Lower lobe of right lung (tissue), 2 donors: ENCODE results near the gene PHACTR3. TPM values are rescaled to one million over a fixed set of nuclear protein-coding genes. Genes with fewer than 3 reads are reported as not detected.

Source experiments
- ATAC-seq, 2 donors: fragments of 200-7000 bp; cut with Tn5 transposase; one replicate each; pipeline ENCODE4 v1.9.1; 2020 to 2022; ENCODE audit warnings: mild to moderate bottlenecking in 2 of 2, moderate library complexity in 2 of 2
- DNase-seq: peaks from one replicate; pipeline ENCODE4 v3.0.0-alpha.2; 2020
- H3K27ac ChIP-seq: fragments of 200-600 bp; one replicate; pipeline ENCODE4 v1.8.0; 2022
- H3K27me3 ChIP-seq: fragments of 200-600 bp; one replicate; pipeline ENCODE4 v1.8.0; 2022; ENCODE audit warnings: low read depth
- H3K36me3 ChIP-seq: fragments of 200-600 bp; one replicate; pipeline ENCODE4 v1.8.0; 2022; ENCODE audit warnings: mild to moderate bottlenecking
- H3K4me1 ChIP-seq: fragments of 200-600 bp; one replicate; pipeline ENCODE4 v1.8.0; 2022
- H3K4me3 ChIP-seq: fragments of 200-600 bp; one replicate; pipeline ENCODE4 v1.8.0; 2022; ENCODE audit warnings: mild to moderate bottlenecking
- H3K9me3 ChIP-seq: fragments of 200-600 bp; one replicate; pipeline ENCODE4 v1.8.0; 2022
- intact Hi-C: fragments of 100-400 bp; cut with DNase I; formaldehyde crosslinking; loops from one replicate; pipeline ENCODE4 v1.11.0; 2022
- total RNA-seq: library from RNA; stranded (reverse); fragmentation: NEBNext Ultra II Directional; extraction: Animal tissue kit (Norgen Biotek cat#: 25700); gene quantifications from one replicate; pipeline ENCODE4 v1.2.1, GENCODE V29; 2021
- TF ChIP-seq, protein P1 (sequence below): fragments of 200-600 bp; IDR thresholded peaks from one replicate; pipeline ENCODE4 v1.8.0; 2022; ENCODE audit warnings: antibody characterized with exemption, mild to moderate bottlenecking
- donor health status: DM: no; HTN: yes; CAD: no; lungs with severe emphysema.

Gene PHACTR3
- total RNA-seq, 1 donor from 2014 or later, result 9.0 TPM

DNA sequence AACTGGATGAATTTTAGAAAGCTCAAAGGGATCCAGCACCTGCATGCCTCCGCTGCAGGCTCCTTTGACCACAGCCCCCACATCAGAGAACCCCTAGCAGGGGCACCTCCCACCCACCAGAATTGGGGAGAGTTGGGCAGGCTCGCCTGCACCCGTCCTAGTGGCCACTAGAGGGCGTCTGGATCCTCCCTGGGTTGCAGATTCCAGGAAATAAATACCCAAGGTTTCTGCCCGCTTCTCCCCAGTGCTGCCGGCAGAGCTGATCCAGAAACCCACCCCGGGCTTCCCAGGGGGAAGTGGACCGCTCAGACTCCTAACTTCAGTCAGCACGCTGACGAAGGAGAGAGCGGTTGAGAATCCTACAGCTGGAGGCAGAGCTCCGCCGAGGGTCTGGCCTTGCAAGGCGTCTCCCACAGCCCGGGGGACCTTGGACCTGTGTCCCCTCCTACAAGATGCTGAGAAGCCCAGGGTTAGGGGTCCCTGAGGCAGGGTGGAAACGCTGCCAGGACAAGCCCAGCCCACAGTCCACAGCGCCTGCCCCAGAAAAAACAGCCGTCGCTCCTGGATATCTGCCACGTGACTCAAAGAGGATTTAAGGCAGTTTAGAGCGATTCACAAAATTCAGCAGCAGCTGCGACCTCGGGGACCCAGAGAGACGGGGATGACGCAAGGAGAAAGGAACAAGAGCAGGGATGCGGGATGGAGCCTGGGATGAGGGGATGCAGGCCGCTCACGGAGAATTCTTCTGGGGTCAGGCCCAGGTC lies 32.6 kb upstream of the PHACTR3 start:
- peak overlapping the region; percentile 44 for H3K4me3 ChIP-seq
- no peaks in the 10 kb centered on the region for H3K9me3 ChIP-seq
- DNase-seq, result peak; percentile 70
- H3K27me3 ChIP-seq, result peaks cover 33% of the 10 kb centered on the region
- H3K36me3 ChIP-seq, result no peaks in the 10 kb centered on the region
- ATAC-seq, result peak; percentile 71 to 73
- H3K4me1 ChIP-seq, result no peaks in the 10 kb centered on the region
- TF ChIP-seq, protein P1, sequence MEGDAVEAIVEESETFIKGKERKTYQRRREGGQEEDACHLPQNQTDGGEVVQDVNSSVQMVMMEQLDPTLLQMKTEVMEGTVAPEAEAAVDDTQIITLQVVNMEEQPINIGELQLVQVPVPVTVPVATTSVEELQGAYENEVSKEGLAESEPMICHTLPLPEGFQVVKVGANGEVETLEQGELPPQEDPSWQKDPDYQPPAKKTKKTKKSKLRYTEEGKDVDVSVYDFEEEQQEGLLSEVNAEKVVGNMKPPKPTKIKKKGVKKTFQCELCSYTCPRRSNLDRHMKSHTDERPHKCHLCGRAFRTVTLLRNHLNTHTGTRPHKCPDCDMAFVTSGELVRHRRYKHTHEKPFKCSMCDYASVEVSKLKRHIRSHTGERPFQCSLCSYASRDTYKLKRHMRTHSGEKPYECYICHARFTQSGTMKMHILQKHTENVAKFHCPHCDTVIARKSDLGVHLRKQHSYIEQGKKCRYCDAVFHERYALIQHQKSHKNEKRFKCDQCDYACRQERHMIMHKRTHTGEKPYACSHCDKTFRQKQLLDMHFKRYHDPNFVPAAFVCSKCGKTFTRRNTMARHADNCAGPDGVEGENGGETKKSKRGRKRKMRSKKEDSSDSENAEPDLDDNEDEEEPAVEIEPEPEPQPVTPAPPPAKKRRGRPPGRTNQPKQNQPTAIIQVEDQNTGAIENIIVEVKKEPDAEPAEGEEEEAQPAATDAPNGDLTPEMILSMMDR, result peak; percentile 96
- H3K27ac ChIP-seq, result peak overlapping the region; percentile 65
- intact Hi-C loops, result no loop called here

DNA sequence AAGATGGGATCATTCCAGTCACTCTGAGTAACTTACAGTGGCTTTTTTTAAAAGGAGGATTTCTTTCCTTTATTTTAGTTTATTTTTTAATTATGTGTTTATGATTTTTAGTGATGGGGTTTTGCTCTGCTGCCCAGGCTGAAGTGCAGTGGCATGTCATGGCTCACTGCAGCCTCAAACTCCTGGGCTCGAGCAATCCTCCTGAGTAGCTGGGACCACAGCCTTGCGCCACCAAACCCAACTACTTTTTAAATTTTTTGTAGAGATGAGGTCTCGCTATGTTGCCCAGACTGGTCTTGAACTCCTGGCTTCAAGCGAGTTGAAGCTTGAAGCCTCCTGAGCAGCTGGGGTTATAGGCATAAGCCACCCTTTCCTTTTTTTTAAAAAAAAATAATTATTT lies 31.8 kb upstream of the PHACTR3 start:
- Histone ChIP-seq H3K4me3 (no peak overlapping the region), H3K27me3 (peaks cover 38% of the 10 kb centered on the region), H3K27ac (no peak overlapping the region), H3K4me1 (no peaks in the 10 kb centered on the region), H3K9me3 (no peaks in the 10 kb centered on the region), H3K36me3 (no peaks in the 10 kb centered on the region)
- DNase-seq, result no peak
- no peak for ATAC-seq
- TF ChIP-seq, protein P1, result no peak
- intact Hi-C loops, result no loop called here

DNA sequence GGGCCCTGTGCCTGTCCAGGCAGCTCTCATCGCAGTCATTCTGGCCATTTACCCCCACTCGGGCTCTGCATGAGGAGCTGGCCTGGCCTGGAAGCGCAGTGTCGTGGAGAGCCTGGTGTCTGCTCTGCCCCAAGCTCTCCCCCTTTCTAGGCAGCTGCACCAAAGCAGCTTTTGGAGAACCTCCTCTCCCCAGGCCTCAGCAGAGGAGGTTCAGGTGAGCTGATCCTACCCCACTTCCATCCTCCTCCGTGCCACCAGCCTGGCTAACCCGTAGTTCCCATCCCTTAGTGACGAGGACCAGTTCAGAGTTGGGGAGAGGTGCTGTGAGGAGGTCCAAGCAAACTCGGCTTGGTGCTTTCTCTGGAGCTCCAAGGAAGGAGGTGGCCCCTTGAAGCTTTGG lies 30.5 kb upstream of the PHACTR3 start:
- no peaks in the 10 kb centered on the region for H3K9me3 ChIP-seq
- ATAC-seq, result no peak
- intact Hi-C loops, result no loop called here
- H3K36me3 ChIP-seq, result no peaks in the 10 kb centered on the region
- peaks cover 43% of the 10 kb centered on the region for H3K27me3 ChIP-seq
- H3K27ac ChIP-seq, result no peak overlapping the region
- H3K4me3 ChIP-seq, result no peak overlapping the region
- no peaks in the 10 kb centered on the region for H3K4me1 ChIP-seq
- TF ChIP-seq, protein P1, result no peak
- DNase-seq, result no peak

DNA sequence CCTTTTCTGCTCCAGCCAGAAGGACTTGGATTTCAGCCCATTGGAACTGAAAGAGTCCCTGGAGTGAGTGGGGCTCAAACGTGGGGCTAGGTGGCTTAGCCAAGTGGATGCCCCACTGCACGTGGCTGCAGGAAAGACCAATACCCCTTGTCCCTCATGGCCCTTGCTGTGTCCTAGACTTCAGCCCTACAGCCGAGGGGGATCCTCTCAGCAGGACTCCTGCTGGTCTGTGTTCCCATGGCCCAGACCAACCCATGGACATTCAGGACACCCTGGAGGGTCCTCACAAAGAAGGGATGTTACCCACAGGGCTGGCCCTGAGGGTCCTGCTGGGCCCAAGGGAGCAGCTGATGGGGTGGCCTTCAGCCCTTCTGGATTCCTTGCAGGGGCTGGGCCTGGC lies 30.0 kb upstream of the PHACTR3 start:
- Histone ChIP-seq H3K27ac (no peak overlapping the region), H3K9me3 (no peaks in the 10 kb centered on the region), H3K4me1 (no peaks in the 10 kb centered on the region), H3K36me3 (no peaks in the 10 kb centered on the region), H3K4me3 (no peak overlapping the region), H3K27me3 (peaks cover 48% of the 10 kb centered on the region)
- no peak for ATAC-seq
- TF ChIP-seq, protein P1, result no peak
- no peak for DNase-seq
- intact Hi-C loops, result no loop called here

DNA sequence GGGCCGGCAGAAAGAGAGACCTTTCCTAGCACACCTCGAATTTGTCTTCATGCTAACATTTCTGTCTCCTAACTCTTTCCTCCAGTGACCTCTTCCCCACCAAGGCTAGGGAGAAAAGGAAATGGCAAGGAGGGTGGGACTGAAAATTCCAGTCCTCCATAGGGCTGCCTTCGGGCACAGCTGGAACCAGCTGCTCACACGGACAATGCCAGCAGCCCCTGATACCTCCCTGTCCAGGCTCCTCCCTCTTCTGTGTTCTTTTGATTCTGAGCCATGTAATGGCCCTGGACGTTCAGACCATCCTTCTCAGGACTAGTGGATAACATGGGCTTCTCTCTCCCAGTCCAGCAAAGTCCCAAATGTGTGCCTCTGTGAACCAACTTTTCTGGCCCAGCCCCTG lies 29.1 kb upstream of the PHACTR3 start:
- no peaks in the 10 kb centered on the region for H3K36me3 ChIP-seq
- TF ChIP-seq, protein P1, result no peak
- no peak overlapping the region for H3K27ac ChIP-seq
- no peaks in the 10 kb centered on the region for H3K4me1 ChIP-seq
- peaks cover 50% of the 10 kb centered on the region for H3K27me3 ChIP-seq
- no peaks in the 10 kb centered on the region for H3K9me3 ChIP-seq
- H3K4me3 ChIP-seq, result no peak overlapping the region
- intact Hi-C loops, result no loop called here
- ATAC-seq (peak in 1 of 2 donors; percentile 22), DNase-seq (no peak)
